Hematopoietic multipotent progenitor cell treated with erythropoietin and hydrocortisone succinate and interleukin-3 and kit ligand, for 6 days (in vitro differentiated cells): Measurements from ENCODE around the gene IFITM2.
"Not testable (repeated sequence)": the region's sequence is repeated elsewhere in the genome, so short reads cannot be mapped to it uniquely, and the experiment has no call there.

ENCODE experiments used
- DNase-seq: peaks from one replicate; pipeline ENCODE4 v3.0.0-alpha.2; 2015

IFITM2 gene

GRCh38 chr11:311013-311748 is 3.6 kb downstream of the IFITM2 start:
- not testable (repeated sequence) for DNase-seq

GRCh38 chr11:312092-312816 is 4.6 kb downstream of the IFITM2 start:
- DNase-seq, result no peak

GRCh38 chr11:313304-313786 is 5.7 kb downstream of the IFITM2 start:
- no peak for DNase-seq

GRCh38 chr11:313787-314553 is 6.4 kb downstream of the IFITM2 start, which contains the start of gene IFITM1:
Gene IFITM1, plus strand, starts transcription at chr11:314040. Its CDS starts 131 bp downstream, at chr11:314171.
- peak; percentile 67 for DNase-seq

GRCh38 chr11:314554-314875 is 6.9 kb downstream of the IFITM2 start:
- not testable (repeated sequence) for DNase-seq

- DNase-seq, result no peak
These were observed 7.5 kb downstream of the IFITM2 start for GRCh38 chr11:315051-315481.

- DNase-seq, result no peak
These were observed 7.9 kb downstream of the IFITM2 start for GRCh38 chr11:315516-315994.

- DNase-seq, result no peak
These were observed 8.6 kb downstream of the IFITM2 start for GRCh38 chr11:316031-316701.

GRCh38 chr11:316891-317301 is 9.3 kb downstream of the IFITM2 start:
- no peak for DNase-seq

GRCh38 chr11:317668-318404 is 10.2 kb downstream of the IFITM2 start:
- not testable (repeated sequence) for DNase-seq

GRCh38 chr11:318405-319120 is 10.9 kb downstream of the IFITM2 start:
- DNase-seq, result not testable (repeated sequence)

GRCh38 chr11:319121-319887 is 11.7 kb downstream of the IFITM2 start:
- DNase-seq, result not testable (repeated sequence)

GRCh38 chr11:319888-320273 is 12.3 kb downstream of the IFITM2 start:
- not testable (repeated sequence) for DNase-seq

- no peak for DNase-seq
These were observed 16.5 kb downstream of the IFITM2 start for GRCh38 chr11:324156-324555.

GRCh38 chr11:324593-325517 is 17.2 kb downstream of the IFITM2 start:
- DNase-seq, result not testable (repeated sequence)

- no peak for DNase-seq
These were observed 18.4 kb downstream of the IFITM2 start for GRCh38 chr11:325796-326591.

- DNase-seq, result no peak
These were observed 18.9 kb downstream of the IFITM2 start for GRCh38 chr11:326592-326841.

GRCh38 chr11:326842-327580 is 19.4 kb downstream of the IFITM2 start:
- DNase-seq, result peak; percentile 76
